Esophagus muscularis mucosa (tissue), 4 donors: ENCODE measurements around the gene PPP1R1B.
A peak's percentile ranks its signal among the peaks of the same experiment; 100 is the strongest.

Experiments
- CTCF ChIP-seq, 3 experiments: fragments of 200-600 bp in 2 of 3; fragments of 450-650 bp in 1 of 3; sonication (generic) in 2 of 3; IDR thresholded peaks; one replicate each; pipeline ENCODE4 v1.5.1; 2017 to 2019; ENCODE audit warnings: antibody characterized with exemption in 3 of 3, mild to moderate bottlenecking in 2 of 3, moderate library complexity in 1 of 3
- EP300 ChIP-seq: sonication (generic); formaldehyde crosslinking; IDR thresholded peaks from one replicate; pipeline ENCODE4 v1.6.1; 2017; ENCODE audit warnings: antibody characterized with exemption
- POLR2A ChIP-seq: fragments of 450-650 bp; IDR thresholded peaks from one replicate; pipeline ENCODE4 v1.6.1; 2017; ENCODE audit warnings: antibody characterized with exemption, moderate library complexity, mild to moderate bottlenecking, low read depth
- POLR2AphosphoS5 ChIP-seq, 2 donors: sonication (generic); formaldehyde crosslinking; IDR thresholded peaks; one replicate each; pipeline ENCODE4 v1.6.1; 2017; ENCODE audit warnings: antibody characterized with exemption in 2 of 2

- peak; percentile 99 to 100 (median 100) for TF ChIP-seq CTCF (IDR thresholded peaks at IDR 0.05)
- TF ChIP-seq POLR2A, result no peak
- TF ChIP-seq EP300, result no peak
- peak in 1 of 2 donors; percentile 71 for TF ChIP-seq POLR2AphosphoS5 (IDR thresholded peaks at IDR 0.05)
Measured at GRCh38 chr17:39621523-39622379, 5.0 kb upstream of the PPP1R1B start.
